H1 (cell line): Measurements from ENCODE around the gene MCM3AP. TPM values are rescaled to one million over a fixed set of nuclear protein-coding genes. Genes with fewer than 3 reads are reported as not detected.

Source experiments
- CTCF ChIA-PET: fragments of 300-600 bp; sonication (Branson Sonifier 250); formaldehyde crosslinking; loops from one replicate; lab custom pipeline; 2021; ENCODE audit not compliant: partially characterized antibody; lab: Charles Lee
- POLR2A ChIA-PET: fragments of 300-600 bp; sonication (Branson Sonifier 250); formaldehyde crosslinking; loops from one replicate; lab custom pipeline; 2021; ENCODE audit warnings: inconsistent platforms; ENCODE audit not compliant: partially characterized antibody; lab: Charles Lee
- DNase-seq, 2 experiments: peaks; one replicate each; pipeline versions ENCODE4 v3.0.0 to v3.0.0-alpha.2; 2010 to 2022; ENCODE audit warnings: low spot score in 2 of 2, low read depth in 1 of 2, mixed read lengths in 1 of 2
- FAIRE-seq: peaks from 2 replicates; lab custom pipeline; 2011; peaks lifted over from hg19 to GRCh38; lab: Jason Lieb, UNC
- H2AFZ ChIP-seq: 2 replicates; pipeline ENCODE4 v1.8.1; 2012; ENCODE audit warnings: low read length, inconsistent platforms
- H2AK5ac ChIP-seq: 2 replicates; pipeline ENCODE4 v1.6.1; 2013; ENCODE audit warnings: low read depth, low read length
- H2BK120ac ChIP-seq: replicated peaks from 2 replicates; pipeline ENCODE3; 2013; ENCODE audit warnings: low read depth, low read length, inconsistent platforms
- H2BK12ac ChIP-seq: 2 replicates; pipeline ENCODE4 v1.6.1; 2013; ENCODE audit warnings: low read depth, low read length
- H2BK15ac ChIP-seq: 2 replicates; pipeline ENCODE4 v1.6.1; 2013; ENCODE audit warnings: low read length
- H2BK20ac ChIP-seq: 2 replicates; pipeline ENCODE4 v1.6.1; 2013; ENCODE audit warnings: low read length
- H2BK5ac ChIP-seq: 2 replicates; pipeline ENCODE4 v1.6.1; 2013; ENCODE audit warnings: low read depth, low read length
- H3K14ac ChIP-seq: 2 replicates; pipeline ENCODE4 v1.6.1; 2013; ENCODE audit warnings: inconsistent platforms; ENCODE audit not compliant: insufficient read length
- H3K18ac ChIP-seq: 2 replicates; pipeline ENCODE4 v1.6.1; 2013; ENCODE audit warnings: low read length; ENCODE audit errors: extremely low read depth
- H3K23ac ChIP-seq: 2 replicates; pipeline ENCODE4 v1.6.1; 2013; ENCODE audit warnings: inconsistent platforms; ENCODE audit not compliant: insufficient read length
- H3K23me2 ChIP-seq: 2 replicates; pipeline ENCODE4 v1.6.1; 2013; ENCODE audit warnings: low read depth, low read length
- H3K27ac ChIP-seq: 2 replicates; pipeline ENCODE4 v1.6.1; 2011; ENCODE audit warnings: low read depth, low read length, inconsistent platforms
- H3K27me3 ChIP-seq, 4 experiments: replicated peaks in 1 of 4; 1 replicate in 1 of 4; 2 replicates in 3 of 4; pipeline versions ENCODE4 v1.6.1 to v1.8.1; 2011 to 2013; ENCODE audit warnings: low read length in 3 of 4, mild to moderate bottlenecking in 3 of 4, inconsistent platforms in 2 of 4, mixed read lengths in 2 of 4, moderate library complexity in 1 of 4; ENCODE audit not compliant: control insufficient read depth in 3 of 4, insufficient read depth in 3 of 4; ENCODE audit errors: extremely low read depth in 1 of 4
- H3K36me3 ChIP-seq, 4 experiments: 2 replicates each; pipeline versions ENCODE4 v1.6.1 to v1.8.1; 2011 to 2013; ENCODE audit warnings: mild to moderate bottlenecking in 4 of 4, low read length in 3 of 4, moderate library complexity in 2 of 4, control low read depth in 1 of 4, inconsistent platforms in 1 of 4; ENCODE audit not compliant: insufficient read depth in 4 of 4, control insufficient read depth in 2 of 4
- H3K4ac ChIP-seq: replicated peaks from 2 replicates; pipeline ENCODE3; 2013; ENCODE audit warnings: low read length, low read depth, mixed read lengths, inconsistent platforms; ENCODE audit not compliant: insufficient read length
- H3K4me1 ChIP-seq, 4 experiments: replicated peaks in 1 of 4; 1 replicate in 1 of 4; 2 replicates in 3 of 4; pipeline versions ENCODE4 v1.6.1 to v1.8.1; 2011 to 2013; ENCODE audit warnings: low read length in 3 of 4, inconsistent platforms in 2 of 4, mixed read lengths in 1 of 4; ENCODE audit not compliant: insufficient read depth in 4 of 4, control insufficient read depth in 3 of 4
- H3K4me2 ChIP-seq, 2 experiments: 2 replicates each; pipeline versions ENCODE4 v1.6.1 to v1.8.1; 2011 to 2013; ENCODE audit warnings: low read depth in 2 of 2, low read length in 2 of 2, control low read depth in 1 of 2, inconsistent platforms in 1 of 2, mild to moderate bottlenecking in 1 of 2; ENCODE audit not compliant: insufficient read depth in 1 of 2
- H3K4me3 ChIP-seq, 4 experiments: fragments of 200-600, 300-600 bp in 1 of 4; sonication (generic), shearing (Covaris generic), sonication (Bioruptor Twin) in 1 of 4; 2 replicates each; pipeline versions ENCODE4 v1.5.1 to v1.8.1; 2011 to 2016; ENCODE audit warnings: low read length in 4 of 4, low read depth in 3 of 4, control low read depth in 2 of 4, inconsistent platforms in 2 of 4, mild to moderate bottlenecking in 2 of 4, mixed read lengths in 1 of 4, moderate library complexity in 1 of 4; ENCODE audit not compliant: insufficient read depth in 2 of 4; ENCODE audit errors: extremely low read depth in 1 of 4
- H3K56ac ChIP-seq: replicated peaks from 2 replicates; pipeline ENCODE3; 2013; ENCODE audit warnings: low read depth, mild to moderate bottlenecking, mixed read lengths, low read length, inconsistent platforms; ENCODE audit not compliant: insufficient read length
- H3K79me1 ChIP-seq: 2 replicates; pipeline ENCODE4 v1.6.1; 2013; ENCODE audit warnings: low read depth, low read length, control low read depth
- H3K79me2 ChIP-seq, 2 experiments: 2 replicates each; pipeline versions ENCODE4 v1.6.1 to v1.8.1; 2012 to 2013; ENCODE audit warnings: low read length in 2 of 2, mild to moderate bottlenecking in 2 of 2, inconsistent platforms in 1 of 2; ENCODE audit not compliant: insufficient read depth in 2 of 2, control insufficient read depth in 1 of 2
- H3K9ac ChIP-seq, 4 experiments: replicated peaks in 1 of 4; 1 replicate in 1 of 4; 2 replicates in 3 of 4; pipeline versions ENCODE4 v1.6.1 to v1.8.1; 2011 to 2013; ENCODE audit warnings: low read depth in 3 of 4, low read length in 3 of 4, control low read depth in 2 of 4, mild to moderate bottlenecking in 2 of 4, moderate library complexity in 2 of 4, inconsistent platforms in 1 of 4; ENCODE audit errors: extremely low read depth in 1 of 4
- H3K9me3 ChIP-seq, 2 experiments: 2 replicates each; pipeline versions ENCODE4 v1.6.1 to v1.8.1; 2012 to 2013; ENCODE audit warnings: mild to moderate bottlenecking in 2 of 2, moderate library complexity in 2 of 2, control low read depth in 1 of 2, inconsistent platforms in 1 of 2, low read depth in 1 of 2, low read length in 1 of 2, mixed read lengths in 1 of 2; ENCODE audit not compliant: insufficient read depth in 2 of 2
- H4K20me1 ChIP-seq, 2 experiments: replicated peaks in 1 of 2; 2 replicates each; pipeline versions ENCODE3 to v1.8.1; 2011 to 2013; ENCODE audit warnings: inconsistent platforms in 2 of 2, low read length in 2 of 2, mild to moderate bottlenecking in 1 of 2; ENCODE audit not compliant: insufficient read depth in 2 of 2, control insufficient read depth in 1 of 2
- H4K5ac ChIP-seq: 2 replicates; pipeline ENCODE4 v1.6.1; 2013; ENCODE audit warnings: low read length, low read depth, mixed read lengths, inconsistent platforms; ENCODE audit not compliant: insufficient read length
- H4K8ac ChIP-seq: 2 replicates; pipeline ENCODE4 v1.8.0; 2013; ENCODE audit warnings: mild to moderate bottlenecking, moderate library complexity, low read length, inconsistent platforms; ENCODE audit not compliant: insufficient read depth; ENCODE audit errors: extremely low read depth
- H4K91ac ChIP-seq: replicated peaks from 2 replicates; pipeline ENCODE3; 2013; ENCODE audit warnings: low read length, mixed read lengths, inconsistent platforms; ENCODE audit not compliant: insufficient read length
- CEBPB ChIP-seq: IDR thresholded peaks from 2 replicates; pipeline ENCODE4 v1.6.1; 2012; ENCODE audit warnings: low read depth, low read length
- CHD2 ChIP-seq: IDR thresholded peaks from 2 replicates; pipeline ENCODE4 v1.6.1; 2012; ENCODE audit warnings: low read length, improper control_type of control experiment
- HDAC2 ChIP-seq, 2 experiments: fragments of 300-600 bp in 1 of 2; sonication (generic) in 1 of 2; IDR thresholded peaks; 2 replicates each; pipeline ENCODE4 v1.6.1; 2011 to 2012; ENCODE audit warnings: low read depth in 2 of 2, low read length in 2 of 2, mild to moderate bottlenecking in 2 of 2, moderate library complexity in 2 of 2, borderline replicate concordance in 1 of 2, inconsistent platforms in 1 of 2
- RFX5 ChIP-seq: IDR thresholded peaks from 2 replicates; pipeline ENCODE4 v1.6.1; 2011; ENCODE audit warnings: low read depth, low read length, improper control_type of control experiment, borderline replicate concordance
- SIN3A ChIP-seq, 2 experiments: IDR thresholded peaks in 1 of 2; conservative IDR thresholded peaks in 1 of 2; 2 replicates each; pipeline ENCODE4 v1.6.1; 2011 to 2012; ENCODE audit warnings: low read length in 2 of 2, improper control_type of control experiment in 1 of 2, low read depth in 1 of 2, mild to moderate bottlenecking in 1 of 2
- SP2 ChIP-seq: IDR thresholded peaks from 2 replicates; pipeline ENCODE4 v1.6.1; 2012; ENCODE audit warnings: mild to moderate bottlenecking, low read length, inconsistent platforms
- USF2 ChIP-seq: IDR thresholded peaks from 2 replicates; pipeline ENCODE4 v1.6.1; 2011; ENCODE audit warnings: low read length, improper control_type of control experiment
- WGBS, 2 experiments: shearing (Covaris generic) in 1 of 2; methylation state at CpG; one replicate each; pipeline versions ENCODE4 v1.1.6 to v1.1.7; 2013 to 2015; ENCODE audit warnings: low lambda C conversion rate in 2 of 2, mixed read lengths in 2 of 2, inconsistent platforms in 1 of 2, low coverage in 1 of 2, missing lambda C conversion rate in 1 of 2; ENCODE audit not compliant: insufficient replicate concordance in 2 of 2, insufficient coverage in 1 of 2, insufficient read length in 1 of 2; ENCODE audit errors: extremely low coverage in 1 of 2, missing lambda C conversion rate in 1 of 2; 5-methylcytosine and 5-hydroxymethylcytosine counted together
- polyA plus RNA-seq, 7 experiments: library from polyadenylated mRNA; depleted of rRNA in 3 of 7; stranded (reverse) in 5 of 7; unstranded in 2 of 7; fragments of >200 nt in 5 of 7; fragments of 200-250 nt in 2 of 7; gene quantifications; 1 replicate in 5 of 7; 2 replicates in 1 of 7; 4 replicates in 1 of 7; pipeline versions ENCODE4 v1.2.1 to v1.2.3, GENCODE V29; 2011 to 2013; ENCODE audit warnings: missing spikeins in 2 of 7, mixed read lengths in 2 of 7
- total RNA-seq: library from RNA; stranded (reverse); fragmentation: NEBNext Ultra II Directional; extraction: Animal tissue kit (Norgen Biotek cat#: 25700); gene quantifications from 2 replicates; pipeline ENCODE4 v1.2.1, GENCODE V29; 2021

The MCM3AP gene
- total and polyA plus RNA-seq, 2 of the 8 experiments (the other 6 are each of a cell fraction or from before 2014, with no cell fraction given): 37.2 to 119 TPM

- H3K27ac ChIP-seq: no peak overlapping the region
- H2AFZ ChIP-seq: no peak overlapping the region
- DNase-seq (peak in 1 of 2 experiments; percentile 45), FAIRE-seq (no peak)
- H3K4me3 ChIP-seq: no peak overlapping the region
- no peak overlapping the region for H4K91ac ChIP-seq
- peak overlapping the region; percentile 11 to 29; a peak in 1 of 4 replicates for H3K4me2 ChIP-seq
- H4K5ac ChIP-seq: no peak overlapping the region
- no peak overlapping the region for H3K4ac ChIP-seq
- TF ChIP-seq CEBPB (no peak), SP2 (no peak), RFX5 (no peak), USF2 (no peak), CHD2 (no peak), HDAC2 (IDR thresholded peaks at IDR 0.05; ENCODE audit: borderline replicate concordance in 1 of 2, low read depth in 2 of 2, low read length in 2 of 2) (no peak), SIN3A (conservative IDR thresholded peaks at IDR 0.05 in 1 of 2, IDR thresholded peaks at IDR 0.05 in 1 of 2; ENCODE audit: low read depth in 1 of 2, low read length in 2 of 2) (0 out of 4 replicates have a peak, but pooled peaks of 1 of the 2 experiments have one; percentile 1)
- H2BK12ac ChIP-seq: 0 out of 2 replicates have a peak overlapping the region, but pooled peaks have one; percentile 5
- no peak overlapping the region for H3K14ac ChIP-seq
- no peak overlapping the region for H3K56ac ChIP-seq
- POLR2A ChIA-PET: interaction anchor here (0.8 to 4.5 kb wide), 6 partner anchors 11 to 116 kb away, joined by 3 to 22 read pairs (median 6); partner anchors contain the start of genes MCM3AP and YBEY
- no peak overlapping the region for H2BK20ac ChIP-seq
- H3K79me1 ChIP-seq: peaks cover 14% of the 10 kb centered on the region
- H3K9me3 ChIP-seq: no peaks in the 10 kb centered on the region
- WGBS, 2 experiments: 82% methylated on average over 3 of the region's 4 CpGs; no CpG with 5 or more reads in 1 of the 2 experiments
- no peak overlapping the region for H2AK5ac ChIP-seq
- peaks cover 0 to 10% (median 4%) of the 10 kb centered on the region in 4 experiments; a peak in 3 of 8 replicates for H3K36me3 ChIP-seq
- H4K20me1 ChIP-seq: peaks cover 7 to 33% of the 10 kb centered on the region in 2 experiments
- H2BK15ac ChIP-seq: no peak overlapping the region
- no peaks in the 10 kb centered on the region for H3K27me3 ChIP-seq
- no peak overlapping the region for H2BK120ac ChIP-seq
- peaks cover 11 to 33% of the 10 kb centered on the region in 2 experiments for H3K79me2 ChIP-seq
- H3K23ac ChIP-seq: no peak overlapping the region
- H3K23me2 ChIP-seq: peaks cover 11% of the 10 kb centered on the region
- no peak overlapping the region for H3K9ac ChIP-seq
- CTCF ChIA-PET: interaction anchor here (1.1 kb wide), 1 partner anchor 65 kb away, joined by 6 read pairs; no protein-coding TSS in a partner anchor
- peaks cover 0 to 20% (median 14%) of the 10 kb centered on the region in 4 experiments; a peak in 6 of 7 replicates for H3K4me1 ChIP-seq
- no peak overlapping the region for H3K18ac ChIP-seq
- H4K8ac ChIP-seq: no peak overlapping the region
- 0 out of 2 replicates have a peak overlapping the region, but pooled peaks have one; percentile 12 for H2BK5ac ChIP-seq
Measured at GRCh38 chr21:46318464-46318845, 33.0 kb upstream of the MCM3AP start.
